GM12872 (cell line): Measurements from ENCODE around the gene HASPIN.

Source experiments
- TF ChIP-seq, protein P1 (sequence below): IDR thresholded peaks from 3 replicates; pipeline ENCODE4 v1.5.1; 2011; ENCODE audit warnings: low read depth, mild to moderate bottlenecking, low read length, moderate library complexity; ENCODE audit not compliant: insufficient read depth

Gene HASPIN

DNA sequence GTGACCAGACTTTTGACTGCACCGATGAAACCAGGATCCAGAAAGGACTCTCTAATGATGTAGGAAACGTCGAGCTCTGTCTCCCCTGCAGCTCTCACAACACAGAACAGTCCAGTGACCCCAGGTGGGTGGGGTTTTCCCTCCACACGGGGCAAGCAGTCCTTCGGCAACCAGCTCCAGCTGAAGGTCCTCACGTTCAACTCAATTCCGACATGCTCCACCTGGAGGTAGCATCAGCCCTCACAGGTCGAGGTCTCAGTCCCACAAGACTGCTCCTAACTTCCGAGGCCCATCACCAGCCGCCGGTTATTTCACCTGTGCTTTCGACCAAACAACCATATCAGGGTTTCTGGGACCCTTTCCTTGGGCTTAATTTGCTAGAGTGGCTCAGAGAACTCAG is 49.1 kb downstream of the HASPIN start:
- TF ChIP-seq, protein P1, sequence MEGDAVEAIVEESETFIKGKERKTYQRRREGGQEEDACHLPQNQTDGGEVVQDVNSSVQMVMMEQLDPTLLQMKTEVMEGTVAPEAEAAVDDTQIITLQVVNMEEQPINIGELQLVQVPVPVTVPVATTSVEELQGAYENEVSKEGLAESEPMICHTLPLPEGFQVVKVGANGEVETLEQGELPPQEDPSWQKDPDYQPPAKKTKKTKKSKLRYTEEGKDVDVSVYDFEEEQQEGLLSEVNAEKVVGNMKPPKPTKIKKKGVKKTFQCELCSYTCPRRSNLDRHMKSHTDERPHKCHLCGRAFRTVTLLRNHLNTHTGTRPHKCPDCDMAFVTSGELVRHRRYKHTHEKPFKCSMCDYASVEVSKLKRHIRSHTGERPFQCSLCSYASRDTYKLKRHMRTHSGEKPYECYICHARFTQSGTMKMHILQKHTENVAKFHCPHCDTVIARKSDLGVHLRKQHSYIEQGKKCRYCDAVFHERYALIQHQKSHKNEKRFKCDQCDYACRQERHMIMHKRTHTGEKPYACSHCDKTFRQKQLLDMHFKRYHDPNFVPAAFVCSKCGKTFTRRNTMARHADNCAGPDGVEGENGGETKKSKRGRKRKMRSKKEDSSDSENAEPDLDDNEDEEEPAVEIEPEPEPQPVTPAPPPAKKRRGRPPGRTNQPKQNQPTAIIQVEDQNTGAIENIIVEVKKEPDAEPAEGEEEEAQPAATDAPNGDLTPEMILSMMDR = no peak

DNA sequence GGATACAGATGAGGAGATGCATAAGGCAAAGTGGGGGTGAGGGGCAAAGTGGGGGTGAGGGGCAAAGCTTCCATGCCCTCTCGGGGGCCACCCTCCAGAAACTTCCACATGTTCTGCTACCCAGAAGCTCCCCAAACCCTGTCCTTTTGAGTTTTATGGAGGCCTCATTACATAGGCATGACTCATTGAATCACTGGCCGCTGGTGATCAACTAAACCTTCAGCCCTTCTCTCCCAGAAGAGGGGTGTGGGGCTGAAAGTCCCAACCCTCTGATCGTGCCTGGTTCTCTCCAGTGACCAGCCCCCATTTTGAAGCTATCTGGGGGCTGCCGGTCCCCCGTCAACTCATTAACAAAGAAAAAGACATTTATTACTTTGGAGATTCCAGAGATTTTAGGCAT is 49.8 kb downstream of the HASPIN start:
- TF ChIP-seq, protein P1 = no peak

DNA sequence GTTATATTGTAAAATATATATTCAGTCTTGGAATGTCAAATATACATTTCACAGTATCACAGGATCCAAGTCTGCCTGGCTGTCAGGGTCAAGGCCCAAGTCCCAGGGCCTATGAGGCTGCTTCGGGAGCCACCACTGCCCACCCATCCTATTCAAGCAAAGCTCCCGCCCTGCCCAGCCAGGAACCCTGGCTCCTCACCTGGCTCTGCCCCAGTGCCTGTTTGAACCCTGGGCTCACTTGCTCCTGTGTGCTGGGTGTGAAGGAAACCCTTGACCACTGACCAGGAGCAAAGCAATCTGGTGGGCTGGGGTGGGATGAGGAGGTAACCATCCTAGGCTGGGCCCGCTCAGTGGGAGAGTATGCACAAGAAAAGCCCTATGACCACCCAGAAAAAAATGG is 50.3 kb downstream of the HASPIN start:
- TF ChIP-seq, protein P1 = no peak
